GM12878 (cell line): ENCODE measurements around the gene SAP130. TPM values are rescaled to one million over a fixed set of nuclear protein-coding genes. Genes with fewer than 3 reads are reported as not detected.

ENCODE experiments used
- ATAC-seq: fragments of 200-7000 bp; cut with Tn5 transposase; 3 replicates; pipeline ENCODE4 v1.9.1; 2020; ENCODE audit warnings: mild to moderate bottlenecking, moderate library complexity
- BruUV-seq: library from RNA; stranded (reverse); fragments of 400-500 nt; replicated peaks from 2 replicates; lab custom pipeline; 2021; lab: Mats Ljungman, UMichigan
- CTCF ChIA-PET: fragments of 300-600 bp; sonication (Branson Sonifier 250); formaldehyde crosslinking; extraction: SDS; loops from one replicate; lab custom pipeline; 2021; ENCODE audit warnings: inconsistent platforms; lab: Yijun Ruan, JAX
- POLR2A ChIA-PET: fragments of 350-600 bp; formaldehyde crosslinking; extraction: SDS; loops from one replicate; lab custom pipeline; 2021; ENCODE audit warnings: inconsistent platforms; lab: Charles Lee
- RAD21 ChIA-PET: fragments of 300-600 bp; sonication (Branson Sonifier 250); formaldehyde crosslinking; loops from one replicate; lab custom pipeline; 2023; ENCODE audit warnings: antibody characterized with exemption; ENCODE audit not compliant: unreplicated experiment; lab: Charles Lee
- SMC1A ChIA-PET: fragments of 300-600 bp; sonication (Branson Sonifier 250); formaldehyde crosslinking; loops from one replicate; lab custom pipeline; 2023; ENCODE audit not compliant: unreplicated experiment, uncharacterized antibody; lab: Charles Lee
- DNase-seq: peaks from one replicate; pipeline ENCODE4 v3.0.0-alpha.2; 2011; ENCODE audit warnings: low read depth, low spot score
- FAIRE-seq: peaks from 3 replicates; lab custom pipeline; 2011; peaks lifted over from hg19 to GRCh38; lab: Jason Lieb, UNC
- H2AFZ ChIP-seq: 2 replicates; pipeline ENCODE4 v1.6.0; 2011; ENCODE audit warnings: low read depth, low read length, control low read depth; ENCODE audit not compliant: control insufficient read depth
- H3K27ac ChIP-seq: 2 replicates; pipeline ENCODE4 v1.5.1; 2011; ENCODE audit warnings: control low read depth; ENCODE audit not compliant: control insufficient read depth, insufficient read depth
- H3K27me3 ChIP-seq, 2 experiments: replicated peaks in 1 of 2; 2 replicates each; pipeline versions ENCODE4 v1.6.0 to v1.6.1; 2011; ENCODE audit warnings: low read length in 1 of 2; ENCODE audit not compliant: control insufficient read depth in 2 of 2, insufficient read depth in 2 of 2
- H3K36me3 ChIP-seq, 2 experiments: 2 replicates each; pipeline ENCODE4 v1.5.1; 2011; ENCODE audit warnings: low read length in 1 of 2; ENCODE audit not compliant: control insufficient read depth in 2 of 2, insufficient read depth in 2 of 2
- H3K4me1 ChIP-seq: 2 replicates; pipeline ENCODE4 v1.6.1; 2011; ENCODE audit warnings: mild to moderate bottlenecking, low read length, moderate library complexity, mixed read lengths; ENCODE audit not compliant: control insufficient read depth, insufficient read depth
- H3K4me2 ChIP-seq: 2 replicates; pipeline ENCODE4 v1.6.0; 2011; ENCODE audit warnings: control low read depth; ENCODE audit not compliant: control insufficient read depth, insufficient read depth
- H3K4me3 ChIP-seq: fragments of 200-600 bp; sonication (generic); 2 replicates; pipeline ENCODE4 v1.5.1; 2016
- H3K79me2 ChIP-seq: 2 replicates; pipeline ENCODE4 v1.6.0; 2011; ENCODE audit warnings: low read length; ENCODE audit not compliant: control insufficient read depth, insufficient read depth
- H3K9ac ChIP-seq: 2 replicates; pipeline ENCODE4 v1.8.0; 2011; ENCODE audit warnings: low read length, control low read depth, mixed read lengths; ENCODE audit not compliant: control insufficient read depth, insufficient read depth
- H3K9me3 ChIP-seq: replicated peaks from 3 replicates; pipeline ENCODE4 v1.5.1; 2011; ENCODE audit warnings: mild to moderate bottlenecking, low read length; ENCODE audit not compliant: control insufficient read depth, insufficient read depth
- H4K20me1 ChIP-seq: 2 replicates; pipeline ENCODE4 v1.6.0; 2011; ENCODE audit not compliant: control insufficient read depth, insufficient read depth
- ATF2 ChIP-seq: IDR thresholded peaks from 2 replicates; pipeline ENCODE4 v1.6.1; 2012; ENCODE audit warnings: low read length, inconsistent platforms
- ATF7 ChIP-seq: fragments of 450-650 bp; IDR thresholded peaks from 2 replicates; pipeline ENCODE4 v1.6.1; 2016; ENCODE audit warnings: low read depth, mild to moderate bottlenecking
- MLLT1 ChIP-seq: fragments of 450-650 bp; IDR thresholded peaks from 2 replicates; pipeline ENCODE4 v1.6.1; 2016; ENCODE audit warnings: mild to moderate bottlenecking
- MTA3 ChIP-seq: IDR thresholded peaks from 2 replicates; pipeline ENCODE4 v1.6.1; 2012; ENCODE audit warnings: low read length, inconsistent platforms, borderline replicate concordance
- MYB ChIP-seq: fragments of 150-350 bp; IDR thresholded peaks from 2 replicates; pipeline ENCODE4 v1.6.1; 2014; ENCODE audit warnings: mild to moderate bottlenecking, low read depth, low read length, borderline replicate concordance
- NKRF ChIP-seq: fragments of 450-650 bp; conservative IDR thresholded peaks from 2 replicates; pipeline ENCODE4 v1.6.1; 2017; ENCODE audit warnings: mild to moderate bottlenecking, moderate library complexity
- NR2F1 ChIP-seq: fragments of 450-650 bp; conservative IDR thresholded peaks from 2 replicates; pipeline ENCODE4 v1.6.1; 2017; ENCODE audit warnings: mild to moderate bottlenecking
- PML ChIP-seq: IDR thresholded peaks from 2 replicates; pipeline ENCODE4 v1.6.1; 2012; ENCODE audit warnings: low read length, inconsistent platforms
- RCOR1 ChIP-seq: conservative IDR thresholded peaks from 2 replicates; pipeline ENCODE4 v1.6.1; 2012; ENCODE audit warnings: low read depth, low read length, improper control_type of control experiment
- ZNF274 ChIP-seq: IDR thresholded peaks from one replicate; pipeline ENCODE4 v1.8.0; 2011; ENCODE audit not compliant: insufficient read length, insufficient read depth
- ZSCAN29 ChIP-seq: fragments of 450-650 bp; IDR thresholded peaks from 2 replicates; pipeline ENCODE4 v1.6.1; 2017; ENCODE audit warnings: mild to moderate bottlenecking, moderate library complexity
- WGBS: methylation state at CpG from one replicate; pipeline ENCODE4 v1.1.6; 2016; ENCODE audit warnings: low lambda C conversion rate; ENCODE audit not compliant: insufficient replicate concordance, insufficient coverage; ENCODE audit errors: missing lambda C conversion rate; 5-methylcytosine and 5-hydroxymethylcytosine counted together
- in situ Hi-C: fragments of 300-500 bp; cut with MboI; formaldehyde crosslinking; loops from 9 replicates; pipeline ENCODE4 v1.14.3; 2018; ENCODE audit warnings: mixed read lengths
- intact Hi-C: fragments of 100-400 bp; cut with micrococcal nuclease; formaldehyde crosslinking; loops from one replicate; pipeline ENCODE4 v1.14.2; 2022; ENCODE audit not compliant: unreplicated experiment
- polyA plus RNA-seq, 11 experiments: library from polyadenylated mRNA; depleted of rRNA in 4 of 11; unstranded in 6 of 11; stranded (reverse) in 5 of 11; fragments of >200 nt; fragmentation: Nextera tagmentation in 4 of 11; fragmentation: Illumina TruSeq in 1 of 11; extraction: Ambion mirVana in 4 of 11; extraction: Trizol in 1 of 11; gene quantifications; 1 replicate in 1 of 11; 2 replicates in 10 of 11; pipeline versions ENCODE4 v1.2.1 to v1.2.3, GENCODE V29; 2011 to 2016; ENCODE audit warnings: inconsistent platforms in 2 of 11, missing spikeins in 2 of 11, low read depth in 1 of 11
- total RNA-seq, 4 experiments: library from RNA; depleted of rRNA in 3 of 4; stranded (reverse); fragments of >200 nt in 3 of 4; fragmentation: Illumina TruSeq in 1 of 4; extraction: Trizol in 1 of 4; gene quantifications; 2 replicates each; pipeline versions ENCODE4 v1.2.1 to v1.2.3, GENCODE V29; 2013 to 2021

SAP130 gene
- total and polyA plus RNA-seq, 10 of the 15 experiments (the other 5 are each of a cell fraction or from before 2014, with no cell fraction given), result 5.0 to 26.2 (median 9.9) TPM

- ChIA-PET SMC1A (interaction anchor here (0.6 kb wide), 2 partner anchors 126 to 157 kb away, joined by 3 read pairs; no protein-coding TSS in a partner anchor), POLR2A (no interaction called here), RAD21 (no interaction called here), CTCF (no interaction called here)
- peaks cover 16% of the 10 kb centered on the region; the same call in 2 of the 3 replicates for H3K9me3 ChIP-seq
- no peak overlapping the region for H3K4me3 ChIP-seq
- DNase-seq, result no peak
- 73% methylated on average over 9 of the region's 9 CpGs for WGBS
- in situ Hi-C loops (no loop called here), intact Hi-C loops (no loop called here)
- H3K9ac ChIP-seq, result no peak overlapping the region
- no peak for FAIRE-seq
- BruUV-seq, result no TSS peak
- no peaks in the 10 kb centered on the region for H4K20me1 ChIP-seq
- TF ChIP-seq MYB, result no peak
- TF ChIP-seq RCOR1, result no peak
- TF ChIP-seq ZNF274, result no peak
- TF ChIP-seq ATF7, result no peak
- no peak for TF ChIP-seq NKRF
- TF ChIP-seq NR2F1, result no peak
- TF ChIP-seq MLLT1, result no peak
- TF ChIP-seq MTA3, result no peak
- TF ChIP-seq ATF2, result no peak
- no peak for TF ChIP-seq PML
- no peak for TF ChIP-seq ZSCAN29
- no peaks in the 10 kb centered on the region for H3K79me2 ChIP-seq
- no peak overlapping the region for H3K4me2 ChIP-seq
- H3K27me3 ChIP-seq, result no peaks in the 10 kb centered on the region
- H2AFZ ChIP-seq, result no peak overlapping the region
- H3K4me1 ChIP-seq, result no peaks in the 10 kb centered on the region; the same call in 1 of the 2 replicates
- no peaks in the 10 kb centered on the region for H3K36me3 ChIP-seq
- no peak overlapping the region for H3K27ac ChIP-seq
- no peak for ATAC-seq
Observed at GRCh38 chr2:128039535-128039934, 11.7 kb upstream of the SAP130 start.
